ENCODE results near the gene CCL1. TPM values are rescaled to one million over a fixed set of nuclear protein-coding genes. Genes with fewer than 3 reads are reported as not detected.

CCL1 gene
- total and polyA plus RNA-seq, 10 of the 15 experiments (the other 5 are each of a cell fraction or from before 2014, with no cell fraction given), result 0.14 to 1.8 (median 0.40) TPM; not detected in 3

GRCh38 chr17:34370376-34370996 lies 7.5 kb upstream of the CCL1 start (continued):
- TF ChIP-seq MLLT1 (IDR thresholded peaks at IDR 0.05) (no peak), POU2F2 (IDR thresholded peaks at IDR 0.05; ENCODE audit: borderline replicate concordance, low read depth, low read length) (no peak), REST (IDR thresholded peaks at IDR 0.05; ENCODE audit: low read depth, low read length) (no peak), ZNF622 (IDR thresholded peaks at IDR 0.05) (no peak), RAD21 (IDR thresholded peaks at IDR 0.05; ENCODE audit: insufficient read depth, low read depth, low read length) (no peak), CTCF (IDR thresholded peaks at IDR 0.05 in 2 of 3, conservative IDR thresholded peaks at IDR 0.05 in 1 of 3; ENCODE audit: control insufficient read depth in 2 of 3, extremely low read depth in 1 of 3, insufficient read depth in 1 of 3, low read depth in 3 of 3, low read length in 3 of 3) (no peak), HDAC2 (IDR thresholded peaks at IDR 0.05) (no peak)

Data from GM12878 (cell line).